Central memory CD4-positive, alpha-beta T cell (primary cell): ENCODE measurements around the gene EYS.

ENCODE experiments used
- DNase-seq: peaks from one replicate; pipeline ENCODE4 v3.0.0; 2022

EYS gene

DNA sequence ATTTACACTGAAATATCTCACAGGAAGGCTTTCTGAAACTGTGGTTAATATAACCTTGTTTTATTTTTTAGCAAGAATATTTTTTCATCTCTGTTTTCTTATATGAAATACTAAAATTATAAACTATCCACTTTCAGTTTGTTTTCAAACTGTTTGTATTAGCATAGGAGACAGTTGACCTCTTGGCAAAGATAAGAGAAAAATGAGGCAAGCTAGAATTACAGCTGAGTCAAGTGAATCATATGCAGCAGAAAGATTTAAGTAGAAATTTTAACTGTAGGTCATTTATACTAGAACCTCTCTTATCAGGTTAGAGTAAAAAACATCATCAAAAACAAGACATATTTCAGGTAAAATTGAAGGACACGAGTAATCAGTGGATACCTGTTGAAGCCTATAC is 1278.8 kb downstream of the EYS start:
- no peak for DNase-seq

DNA sequence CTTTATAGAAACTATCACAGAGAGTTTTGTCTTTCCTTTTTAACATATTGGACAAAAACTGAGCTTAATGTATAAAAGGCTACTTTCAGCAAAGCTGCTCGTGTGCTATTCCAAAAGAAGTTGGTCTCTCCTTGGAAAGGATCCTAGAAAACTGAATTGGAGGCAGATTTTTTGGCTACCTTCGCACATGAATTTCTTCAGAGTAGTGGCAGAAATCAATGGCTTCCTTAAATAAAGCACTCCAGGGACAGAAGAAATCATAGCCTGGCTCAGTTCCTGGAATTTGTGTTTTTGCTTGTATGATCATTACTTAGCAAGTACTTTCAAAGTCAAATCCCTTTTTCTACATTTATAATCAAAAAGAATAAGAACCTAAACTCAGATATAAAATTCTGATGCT is 1291.1 kb downstream of the EYS start:
- DNase-seq = no peak

DNA sequence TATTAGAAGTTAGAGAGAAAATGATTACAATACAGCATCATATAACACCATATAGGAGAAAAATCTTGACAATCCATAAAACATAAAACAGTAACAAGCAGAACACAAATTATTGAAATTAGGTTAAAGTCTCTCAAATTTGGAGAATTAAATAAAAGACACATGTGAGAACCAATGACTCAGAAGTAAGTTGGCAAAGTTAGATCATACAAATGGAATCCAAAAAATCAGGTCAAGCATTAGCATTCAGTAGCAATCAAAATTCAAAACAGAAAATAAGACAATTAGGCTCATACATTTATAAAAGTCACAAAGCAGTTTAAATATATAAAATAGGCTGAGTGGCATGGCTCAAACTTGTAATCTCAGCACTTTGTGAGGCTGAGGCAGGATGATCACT is 1295.8 kb downstream of the EYS start:
- no peak for DNase-seq

DNA sequence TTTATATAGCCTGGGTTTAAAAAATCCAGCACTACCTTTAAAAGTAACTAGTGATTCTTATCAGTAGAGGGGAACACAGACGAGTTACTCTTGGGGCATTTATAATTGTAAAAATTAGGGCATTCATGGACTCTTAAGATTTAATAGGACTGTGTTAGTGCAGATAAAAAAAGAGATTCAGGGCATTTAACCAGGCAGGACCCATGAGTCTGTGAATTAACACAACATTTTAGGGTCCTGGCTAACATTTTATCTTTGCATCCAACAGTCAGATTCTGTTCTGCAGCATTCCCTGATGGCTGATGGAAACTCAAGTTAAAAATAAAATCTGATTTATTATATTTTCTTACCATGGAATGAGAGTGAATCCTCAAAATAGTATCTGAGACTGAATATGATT is 1297.1 kb downstream of the EYS start:
- DNase-seq = no peak

DNA sequence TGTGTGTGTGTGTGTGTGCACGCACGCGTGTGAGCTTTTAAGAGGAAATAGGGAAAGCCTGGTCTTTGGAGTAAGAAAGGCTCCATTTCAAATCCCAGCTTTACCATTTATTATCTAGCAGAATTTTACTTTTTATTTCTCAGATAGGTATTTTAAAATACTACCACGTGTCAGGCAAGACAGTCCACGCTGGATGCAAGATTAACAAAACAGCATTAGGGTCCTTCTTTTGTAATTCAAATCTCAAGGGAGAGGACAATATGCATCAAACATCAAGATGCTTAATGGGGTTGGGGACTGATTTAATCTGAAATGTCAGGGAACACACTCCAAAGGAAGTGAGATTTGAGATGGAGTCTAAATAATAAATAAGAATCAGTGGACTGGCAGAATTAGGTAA is 1302.6 kb downstream of the EYS start:
- DNase-seq = no peak

DNA sequence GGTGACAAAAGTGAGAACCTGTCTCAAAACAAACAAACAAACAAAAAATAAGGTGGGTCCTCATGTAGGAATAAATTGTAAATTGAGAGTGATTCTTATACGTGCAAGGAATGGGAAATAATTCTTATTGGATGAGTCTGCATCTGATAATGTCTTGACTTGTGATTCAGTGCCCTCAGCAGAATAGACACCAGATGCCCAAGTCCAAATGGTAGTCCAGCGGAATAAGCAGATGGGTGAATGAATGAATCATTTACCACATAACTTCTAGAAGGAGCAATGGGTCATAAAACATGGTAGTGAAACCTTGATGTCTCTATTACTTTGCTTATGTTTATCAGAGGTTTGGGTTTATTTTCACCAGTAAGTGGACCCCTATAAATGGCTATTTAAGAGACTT is 1323.7 kb downstream of the EYS start:
- no peak for DNase-seq

DNA sequence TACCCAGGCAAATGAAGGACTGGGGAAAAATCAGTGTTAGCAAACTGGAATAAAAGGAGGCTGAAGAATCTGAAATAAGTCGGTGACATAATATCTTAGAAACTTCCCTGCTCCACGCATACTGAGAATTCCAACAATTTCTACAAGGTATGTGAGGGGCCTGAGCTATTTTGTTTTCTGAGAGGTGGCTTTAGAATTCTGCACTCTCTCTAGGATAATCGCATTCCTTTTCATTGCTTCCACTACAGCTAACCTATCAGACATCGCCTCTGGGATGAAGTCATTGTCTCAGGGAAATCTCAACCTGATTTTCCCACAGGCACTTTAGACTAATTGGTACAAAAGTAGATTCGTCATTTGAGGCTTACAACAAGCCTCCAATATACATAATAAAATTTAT is 1330.6 kb downstream of the EYS start:
- DNase-seq = no peak

DNA sequence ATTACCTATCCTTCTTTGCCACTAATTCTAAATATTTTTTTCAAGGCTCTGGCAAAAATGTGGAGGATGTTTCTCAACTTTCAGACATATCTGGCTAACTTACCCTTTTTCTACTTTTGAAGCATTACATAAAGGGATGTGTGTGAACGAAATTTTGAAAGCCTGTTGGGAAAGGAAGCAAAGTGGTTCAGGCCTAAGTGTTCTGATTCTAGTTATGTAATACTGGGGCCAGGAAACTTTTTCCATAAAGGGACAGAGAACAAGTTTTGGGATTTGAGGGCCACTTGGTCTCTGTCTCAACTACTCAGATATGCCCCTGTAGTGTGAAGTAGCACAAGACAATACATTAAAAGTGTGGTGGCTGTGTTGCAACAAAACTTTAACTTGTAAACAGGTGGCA is 1349.6 kb downstream of the EYS start:
- no peak for DNase-seq

DNA sequence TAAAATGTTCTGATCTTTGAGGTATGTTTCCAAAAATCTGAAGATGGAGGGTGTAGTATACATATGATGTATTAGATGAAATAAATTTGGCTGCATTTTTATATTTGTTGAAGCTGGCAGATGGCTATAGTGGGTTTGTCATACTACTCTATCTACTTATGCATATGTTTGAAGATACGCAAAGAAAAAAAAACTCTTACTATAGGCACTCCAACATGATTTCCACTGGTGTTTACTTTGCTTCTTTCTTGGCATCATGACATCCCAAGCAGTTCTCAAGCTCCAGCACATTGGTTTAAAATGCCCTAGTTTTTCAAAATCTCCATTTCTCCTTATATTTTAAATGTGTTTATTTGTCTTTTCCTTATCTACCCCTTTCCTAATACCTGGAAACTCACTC is 1359.6 kb downstream of the EYS start:
- DNase-seq = no peak

DNA sequence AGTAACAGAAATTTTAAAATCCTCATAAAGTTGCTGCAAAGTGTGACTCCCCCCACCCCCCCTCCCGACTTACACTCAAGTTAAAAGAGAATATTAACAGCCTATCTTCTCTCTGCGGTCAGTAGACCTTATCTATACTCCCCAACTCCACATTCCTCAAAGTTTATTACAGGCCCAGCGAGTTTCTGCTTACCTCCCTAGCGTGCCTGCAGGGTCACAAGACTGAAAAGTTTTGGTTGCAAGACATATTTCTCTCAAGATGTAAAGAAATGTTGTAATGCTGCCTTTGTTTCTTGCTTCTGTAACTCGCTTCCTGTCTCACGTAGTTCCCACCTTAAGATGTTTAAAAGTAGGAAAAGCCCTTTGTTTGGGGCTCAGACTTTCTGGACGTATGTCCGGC is 1371.8 kb downstream of the EYS start:
- no peak for DNase-seq

DNA sequence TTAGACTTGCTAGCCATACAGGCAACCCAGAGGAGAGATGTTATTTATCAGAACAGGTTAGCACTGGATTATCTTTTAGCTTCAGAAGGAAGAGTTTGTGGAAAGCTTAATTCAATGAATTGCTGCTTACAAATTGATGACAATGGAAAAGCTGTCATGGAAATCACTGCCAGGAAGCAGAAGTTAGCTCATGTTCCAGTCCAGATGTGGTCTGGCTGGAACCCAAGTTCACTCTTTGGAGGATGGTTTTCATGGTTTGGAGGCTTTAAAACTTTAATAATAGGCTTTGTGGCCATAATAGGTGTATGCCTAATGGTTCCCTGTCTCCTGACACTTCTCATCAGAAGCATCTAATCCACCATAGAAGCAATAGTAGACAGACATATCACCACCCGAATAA is 1372.4 kb downstream of the EYS start:
- DNase-seq = no peak

DNA sequence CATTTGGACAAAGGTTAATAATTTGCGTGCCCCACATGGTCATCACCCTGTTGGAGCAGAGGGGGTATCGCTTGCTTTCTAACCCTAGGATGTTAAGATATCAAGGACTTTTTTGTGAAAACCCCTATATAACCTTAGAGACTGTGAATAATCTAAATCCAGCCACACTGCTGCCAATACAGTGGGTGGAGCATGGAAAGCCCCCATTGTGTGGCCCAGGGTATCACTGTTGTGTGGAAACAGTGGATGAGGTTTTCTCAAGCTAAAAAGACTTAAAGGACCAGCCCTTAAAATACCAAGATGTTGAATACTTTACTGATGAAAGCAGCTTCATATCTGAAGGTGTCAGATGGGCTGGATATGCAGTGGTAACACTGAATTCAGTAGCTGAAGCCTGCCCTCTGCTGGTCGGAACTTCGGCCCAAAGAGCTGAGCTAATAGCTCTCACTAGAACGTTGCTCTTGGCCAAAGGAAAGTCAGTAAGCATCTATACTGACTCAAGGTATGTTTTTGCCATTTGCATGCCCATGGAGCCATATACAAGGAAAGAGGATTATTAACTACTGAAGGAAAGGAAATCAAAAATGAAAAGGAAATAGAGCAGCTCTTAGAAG is 1376.2 kb downstream of the EYS start:
- no peak for DNase-seq

DNA sequence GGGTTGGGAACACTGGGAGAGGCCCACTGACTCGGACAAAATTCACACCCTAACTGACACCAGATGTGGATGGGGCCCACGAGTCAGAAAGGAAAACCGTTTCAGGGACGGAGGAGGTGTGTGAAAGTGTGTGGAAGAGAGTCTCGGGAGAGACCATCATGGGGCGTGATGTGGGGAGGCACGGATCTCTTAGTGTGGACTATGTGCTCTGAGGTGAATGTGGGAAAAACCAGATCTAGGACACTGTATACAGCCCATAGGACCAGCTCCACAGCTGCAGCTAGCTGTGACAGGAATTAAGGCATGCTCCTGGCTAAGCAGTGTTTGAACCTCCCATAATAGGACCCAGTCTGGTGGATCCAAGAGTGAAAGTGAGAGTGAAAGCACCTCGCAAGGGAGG is 1380.1 kb downstream of the EYS start:
- no peak for DNase-seq

DNA sequence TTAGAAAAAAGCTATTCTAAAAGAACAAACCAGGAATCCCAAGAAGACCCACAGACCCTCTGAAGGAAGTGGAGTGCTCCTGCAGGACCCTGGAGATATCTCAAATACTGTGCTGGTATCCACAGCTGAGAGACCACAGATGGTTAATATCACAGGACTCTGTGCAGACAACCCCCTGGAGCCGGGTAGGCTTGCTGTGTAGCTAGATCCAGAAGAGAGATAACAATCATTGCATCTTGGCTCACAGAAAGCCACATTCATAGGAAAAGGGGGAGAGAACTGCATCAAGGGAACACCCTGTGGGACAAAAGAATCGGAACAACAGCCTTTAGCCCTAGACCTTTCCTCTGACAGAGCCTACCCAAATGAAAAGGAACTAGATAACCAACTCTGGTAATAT is 1381.9 kb downstream of the EYS start:
- DNase-seq = no peak

DNA sequence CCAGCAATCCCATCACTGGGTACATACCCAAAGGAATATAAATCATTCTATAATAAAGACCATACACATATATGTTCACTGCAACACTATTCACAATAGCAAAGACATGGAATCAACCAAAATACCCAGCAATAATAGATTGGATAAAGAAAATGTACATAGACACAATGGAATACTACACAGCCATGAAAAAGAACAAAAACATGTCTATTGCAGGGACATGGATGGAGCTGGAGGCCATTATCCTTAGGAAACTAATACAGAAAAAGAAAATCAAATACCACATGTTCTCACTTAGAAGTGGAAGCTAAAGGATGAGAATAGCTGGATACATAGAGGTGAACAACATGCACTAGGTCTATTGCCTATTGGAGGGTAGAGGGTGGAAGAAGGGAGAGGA is 1396.8 kb downstream of the EYS start:
- DNase-seq = no peak

DNA sequence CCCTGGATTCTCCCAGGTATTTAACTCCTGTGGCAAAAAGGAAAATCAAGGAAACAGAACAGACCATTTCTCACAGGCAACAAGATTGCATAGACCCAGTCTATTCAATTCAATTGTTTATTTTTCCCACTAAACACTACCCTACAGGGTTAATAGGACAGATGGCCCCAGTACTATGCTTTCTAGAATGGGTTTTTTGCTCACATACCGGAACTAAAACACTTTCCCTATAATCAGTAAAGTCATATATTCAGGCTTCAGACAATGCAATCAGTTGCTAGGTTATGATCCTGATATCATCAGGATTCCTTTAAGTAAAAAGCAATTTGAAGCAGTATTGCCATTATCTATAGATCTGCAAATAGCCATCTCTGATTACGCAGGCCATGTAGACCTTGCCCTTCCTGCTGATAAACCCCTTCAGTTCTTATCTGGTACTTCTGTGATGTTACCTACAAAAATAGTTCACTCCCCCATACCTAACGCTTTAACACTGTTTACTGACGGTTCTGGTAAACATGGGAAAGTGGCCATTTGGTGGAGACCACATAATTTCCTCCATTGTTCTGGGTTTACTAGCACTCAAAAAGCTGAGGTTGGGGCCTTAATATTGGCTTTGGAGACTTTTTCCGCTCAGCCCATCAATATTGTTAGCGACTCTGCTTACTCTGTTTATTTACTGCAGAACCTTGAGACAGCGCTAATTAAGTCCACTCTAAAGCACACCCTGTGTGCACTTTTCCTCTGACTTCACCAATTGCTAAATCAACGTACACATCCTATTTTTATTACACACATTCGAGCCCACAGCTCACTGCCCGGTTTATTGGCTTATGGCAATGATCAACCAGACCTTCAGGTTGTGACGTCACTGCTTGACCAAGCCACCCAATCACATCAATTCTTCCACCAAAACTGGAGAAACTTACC is 1405.5 kb downstream of the EYS start:
- no peak for DNase-seq

DNA sequence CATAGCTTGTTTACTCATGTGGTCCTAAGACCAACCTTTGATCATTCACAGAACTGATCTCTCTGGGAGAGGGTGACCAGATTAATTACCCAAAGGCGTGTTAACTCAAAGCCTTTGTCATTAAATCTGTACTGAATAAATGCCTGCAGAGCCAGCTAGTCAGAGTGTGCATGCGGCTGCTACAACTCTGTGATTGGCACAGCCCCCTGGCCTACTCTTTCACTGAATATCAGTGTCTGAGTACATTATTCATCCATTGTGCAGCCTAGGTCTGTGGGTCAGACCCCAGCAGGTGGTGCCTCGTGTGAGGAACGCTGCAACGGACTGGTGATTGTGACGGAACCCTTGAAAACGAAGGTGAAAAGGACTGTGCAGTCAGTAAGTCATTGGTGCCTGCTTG is 1407.8 kb downstream of the EYS start:
- no peak for DNase-seq

DNA sequence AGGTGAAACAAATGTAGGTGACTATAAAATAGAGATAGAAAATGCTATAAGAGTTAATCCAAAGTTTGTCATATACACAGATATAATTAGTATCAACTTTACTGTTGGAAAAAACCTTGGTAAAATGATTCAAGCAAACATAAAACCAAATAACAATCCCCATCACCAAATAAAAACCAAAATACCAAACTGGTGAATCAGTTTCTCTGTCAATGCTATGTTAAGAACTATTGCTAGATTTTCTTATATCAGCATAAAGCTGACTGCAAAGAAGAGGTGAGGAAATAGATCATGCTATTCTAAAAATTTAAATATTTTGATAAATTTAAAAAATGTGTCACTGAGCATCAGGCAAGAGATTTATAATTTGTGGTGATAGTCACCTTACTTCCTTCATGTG is 1413.0 kb downstream of the EYS start:
- DNase-seq = no peak

DNA sequence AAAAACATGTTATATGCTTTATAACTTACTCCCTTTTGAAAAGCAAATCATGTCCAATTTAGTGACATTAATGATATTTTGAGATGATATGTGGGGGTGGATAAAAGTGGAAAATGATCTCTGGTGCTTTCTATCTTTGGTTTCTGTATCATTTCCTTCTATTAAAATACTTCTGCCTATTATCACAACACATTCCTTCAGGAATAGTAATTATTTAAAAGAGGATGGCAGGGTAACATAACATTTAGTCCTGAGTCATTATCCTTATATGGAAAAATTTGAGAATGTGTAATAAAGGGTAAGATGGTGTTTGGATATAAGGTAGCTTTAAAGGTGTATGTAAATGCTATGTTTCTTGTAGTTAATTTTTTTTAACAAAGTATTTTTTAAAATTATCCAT is 1413.7 kb downstream of the EYS start:
- DNase-seq = no peak

DNA sequence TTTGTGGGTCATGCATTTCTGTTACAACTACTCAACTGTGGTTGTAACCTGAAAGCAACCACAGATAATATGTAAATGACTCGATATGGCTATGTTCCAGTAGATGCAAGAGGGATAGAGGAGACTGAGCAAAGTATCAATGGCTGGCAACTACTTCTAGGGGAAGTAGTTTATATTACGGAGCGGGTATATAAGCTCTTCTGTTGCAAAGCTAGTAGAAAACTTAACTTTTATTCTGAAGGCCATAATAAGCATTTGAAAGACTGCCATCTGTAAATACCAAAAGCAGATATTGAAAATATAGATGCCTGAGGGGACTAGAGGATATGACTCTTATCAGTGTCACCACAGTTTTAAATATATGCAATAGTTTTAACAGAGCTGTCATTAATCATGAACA is 1416.2 kb downstream of the EYS start:
- no peak for DNase-seq

DNA sequence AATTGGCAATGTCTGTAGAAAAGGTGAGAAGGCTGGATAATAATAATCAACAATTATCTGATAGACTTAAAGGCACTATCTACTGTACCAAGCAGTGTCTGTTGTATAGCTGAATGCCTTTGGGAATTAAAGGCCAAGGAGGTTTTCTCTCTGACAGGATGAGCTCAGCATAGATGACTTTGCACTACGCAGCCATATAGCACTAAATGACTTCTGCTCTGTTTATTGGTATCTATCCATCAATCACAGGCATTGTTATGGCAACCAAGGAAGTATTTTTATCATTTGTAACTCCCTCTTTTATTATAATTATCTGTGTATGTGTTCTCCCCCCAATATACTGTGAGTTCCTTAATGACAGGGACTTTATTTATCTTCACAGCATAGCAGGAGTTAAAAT is 1417.1 kb downstream of the EYS start:
- DNase-seq = no peak

DNA sequence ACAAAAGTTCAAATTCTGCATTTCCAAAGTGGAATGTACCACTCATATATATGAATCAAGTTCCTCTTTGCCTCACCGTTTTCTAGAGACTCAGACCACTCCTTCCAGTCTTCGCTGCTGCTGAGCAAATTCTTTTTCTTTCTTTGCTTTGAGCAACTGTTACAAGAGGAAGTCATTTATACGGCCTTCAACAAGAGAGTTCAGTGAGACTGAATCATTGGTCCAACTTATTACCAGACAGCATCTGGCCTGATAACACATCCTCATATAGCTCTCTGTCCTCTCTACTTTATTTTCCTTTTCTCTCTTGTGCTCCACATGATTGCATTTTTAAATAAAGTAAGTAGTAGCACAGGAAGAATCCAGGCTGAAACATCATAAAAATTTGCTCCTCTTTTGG is 1418.7 kb downstream of the EYS start:
- DNase-seq = no peak

DNA sequence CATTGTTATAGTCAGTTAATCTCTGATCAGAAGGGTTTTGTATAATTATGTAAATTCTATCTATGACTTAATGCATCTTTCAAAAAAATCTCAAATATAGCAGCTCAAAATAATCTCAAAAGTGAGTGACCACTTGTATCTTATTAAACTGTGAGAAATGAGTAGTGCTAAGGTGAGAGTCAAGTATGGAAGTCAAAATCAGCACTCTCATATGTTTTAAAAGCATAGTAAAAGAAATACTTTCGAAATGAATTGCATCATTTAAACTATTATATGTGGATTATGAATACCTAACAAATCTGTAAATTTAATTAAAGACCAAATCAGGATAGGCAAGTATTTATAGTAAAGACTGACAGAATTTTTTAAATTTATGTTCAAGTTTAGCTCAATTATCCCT is 1425.9 kb downstream of the EYS start:
- DNase-seq = no peak

DNA sequence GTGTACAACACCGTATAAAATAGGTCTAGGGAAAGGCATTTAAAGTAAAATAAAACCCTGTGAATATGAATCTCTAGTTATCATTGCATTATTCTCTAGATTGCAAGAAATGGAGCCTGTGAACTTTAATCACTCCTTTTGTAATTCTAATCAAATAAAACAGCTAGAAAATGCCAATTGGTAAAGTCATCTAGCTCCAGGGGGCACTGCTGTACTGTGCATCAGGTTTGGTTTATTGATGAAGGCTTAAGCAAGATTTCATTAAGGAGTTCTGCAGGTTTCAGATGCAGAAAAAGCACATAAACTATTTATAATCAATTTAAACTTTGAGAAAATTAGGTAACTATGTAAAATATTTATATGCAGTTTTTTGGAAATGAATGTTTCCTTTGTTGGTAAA is 1426.5 kb downstream of the EYS start:
- no peak for DNase-seq

DNA sequence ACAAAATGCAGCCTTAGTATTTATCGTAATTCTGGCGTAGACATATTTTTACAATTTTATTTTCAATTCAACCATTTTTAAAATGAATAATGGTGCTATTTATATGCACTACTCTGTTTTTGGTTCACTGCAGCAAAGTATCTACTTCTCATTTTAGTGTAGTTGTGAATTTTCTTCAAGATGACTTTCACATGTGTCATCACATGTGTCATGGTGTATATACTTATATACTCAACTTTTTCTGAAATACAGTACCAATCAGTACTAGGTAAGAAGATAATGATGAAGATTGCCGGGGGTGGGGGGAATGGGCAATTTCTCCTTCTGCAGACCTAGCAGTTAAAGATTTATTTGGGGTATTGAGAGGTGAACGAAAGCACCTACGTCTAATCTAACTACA is 1436.9 kb downstream of the EYS start:
- DNase-seq = no peak
